Uterus (tissue), 4 donors: ENCODE data around the gene PLOD2. TPM values are rescaled to one million over a fixed set of nuclear protein-coding genes. Genes with fewer than 3 reads are reported as not detected.

Source experiments
- DNase-seq, 2 donors: peaks; one replicate each; pipeline ENCODE4 v3.0.0-alpha.2; 2019 to 2020
- H3K27ac ChIP-seq, 2 donors: fragments of 200-600 bp; sonication (generic); 1 replicate in 1 of 2; 2 replicates in 1 of 2; pipeline ENCODE4 v1.5.1; 2016 to 2018
- H3K27me3 ChIP-seq, 2 donors: fragments of 200-600 bp; sonication (generic); one replicate each; pipeline ENCODE4 v1.5.1; 2018 to 2019; ENCODE audit warnings: control low read depth in 1 of 2
- H3K36me3 ChIP-seq, 2 donors: fragments of 200-600 bp; sonication (generic); one replicate each; pipeline ENCODE4 v1.5.1; 2019; ENCODE audit warnings: control low read depth in 1 of 2
- H3K4me1 ChIP-seq, 2 donors: fragments of 200-600 bp; sonication (generic); one replicate each; pipeline ENCODE4 v1.5.1; 2018 to 2019; ENCODE audit warnings: control low read depth in 1 of 2
- H3K4me3 ChIP-seq, 2 donors: fragments of 200-600 bp; sonication (generic); 1 replicate in 1 of 2; 2 replicates in 1 of 2; pipeline ENCODE4 v1.5.1; 2018 to 2019; ENCODE audit warnings: mild to moderate bottlenecking in 1 of 2
- H3K9me3 ChIP-seq, 2 donors: fragments of 200-600 bp; sonication (generic); one replicate each; pipeline ENCODE4 v1.5.1; 2019; ENCODE audit warnings: control low read depth in 1 of 2
- CTCF ChIP-seq, 4 experiments: fragments of 200-600 bp in 2 of 4; fragments of 450-650 bp in 2 of 4; sonication (generic) in 2 of 4; IDR thresholded peaks; one replicate each; pipeline ENCODE4 v1.5.1; 2016 to 2019; ENCODE audit warnings: antibody characterized with exemption in 4 of 4, mild to moderate bottlenecking in 2 of 4, moderate library complexity in 1 of 4
- POLR2A ChIP-seq, 2 donors: fragments of 450-650 bp; IDR thresholded peaks; one replicate each; pipeline ENCODE4 v1.6.1; 2016; ENCODE audit warnings: antibody characterized with exemption in 2 of 2, mild to moderate bottlenecking in 1 of 2, moderate library complexity in 1 of 2
- intact Hi-C: fragments of 100-400 bp; cut with DNase I; formaldehyde crosslinking; loops from one replicate; pipeline ENCODE4 v1.15.1; 2023; ENCODE audit warnings: low total_unique reads
- total RNA-seq, 4 donors: library from RNA; depleted of rRNA in 3 of 4; stranded (reverse); fragments of >200 nt in 3 of 4; gene quantifications; one replicate each; pipeline versions ENCODE4 v1.1.0 to v1.2.4, GENCODE V29; 2014 to 2023
- donor health status: DM: yes; HTN: yes; CAD: no.

PLOD2 gene
- 10 to 100 TPM; 23.5 to 83.2 (median 45.7) TPM for total RNA-seq

GRCh38 chr3:146160964-146161662 is at the start of gene PLOD2:
TSS of gene PLOD2 (minus strand) at chr3:146161184. CDS start at chr3:146160989, 195 bp downstream.
- Histone ChIP-seq H3K9me3 (no peaks in the 10 kb centered on the region), H3K27ac (peak within 1 kb of the TSS; percentile 97), H3K4me1 (peaks cover 0 to 5% of the 10 kb centered on the region in 2 donors), H3K36me3 (no peaks in the 10 kb centered on the region), H3K4me3 (peak within 1 kb of the TSS; percentile 65 to 79), H3K27me3 (no peaks in the 10 kb centered on the region)
- TF ChIP-seq POLR2A (IDR thresholded peaks at IDR 0.05) (peak; percentile 66 to 88), CTCF (IDR thresholded peaks at IDR 0.05) (peak in 1 of 4 experiments; percentile 3)
- DNase-seq, result peak; percentile 77 to 78
- intact Hi-C loops, result no loop called here

- Histone ChIP-seq H3K4me3 (no peak overlapping the region), H3K9me3 (no peaks in the 10 kb centered on the region), H3K27me3 (no peaks in the 10 kb centered on the region), H3K27ac (no peak overlapping the region), H3K36me3 (no peaks in the 10 kb centered on the region), H3K4me1 (no peaks in the 10 kb centered on the region)
- TF ChIP-seq POLR2A (IDR thresholded peaks at IDR 0.05) (no peak), CTCF (IDR thresholded peaks at IDR 0.05) (no peak)
- no peak for DNase-seq
- intact Hi-C loops, result no loop called here
Measured at GRCh38 chr3:146209371-146209770, 48.4 kb upstream of the PLOD2 start.

GRCh38 chr3:146203776-146204175 is 42.8 kb upstream of the PLOD2 start:
- intact Hi-C loops, result no loop called here
- DNase-seq, result no peak
- Histone ChIP-seq H3K4me3 (no peak overlapping the region), H3K27ac (no peak overlapping the region), H3K36me3 (no peaks in the 10 kb centered on the region), H3K27me3 (no peaks in the 10 kb centered on the region), H3K4me1 (no peaks in the 10 kb centered on the region), H3K9me3 (no peaks in the 10 kb centered on the region)
- TF ChIP-seq CTCF (IDR thresholded peaks at IDR 0.05), result no peak
- no peak for TF ChIP-seq POLR2A (IDR thresholded peaks at IDR 0.05)

- TF ChIP-seq POLR2A (IDR thresholded peaks at IDR 0.05) (no peak), CTCF (IDR thresholded peaks at IDR 0.05) (no peak)
- Histone ChIP-seq H3K27me3 (no peaks in the 10 kb centered on the region), H3K36me3 (no peaks in the 10 kb centered on the region), H3K4me1 (no peaks in the 10 kb centered on the region), H3K9me3 (no peaks in the 10 kb centered on the region), H3K4me3 (no peak overlapping the region), H3K27ac (no peak overlapping the region)
- intact Hi-C loops, result no loop called here
- DNase-seq, result no peak
Measured at GRCh38 chr3:146200461-146201220, 39.7 kb upstream of the PLOD2 start.

- no peaks in the 10 kb centered on the region for H3K36me3 ChIP-seq
- H3K4me1 ChIP-seq, result no peaks in the 10 kb centered on the region
- no peaks in the 10 kb centered on the region for H3K27me3 ChIP-seq
- H3K9me3 ChIP-seq, result no peaks in the 10 kb centered on the region
- no peak overlapping the region for H3K4me3 ChIP-seq
- intact Hi-C loops, result no loop called here
- TF ChIP-seq POLR2A (IDR thresholded peaks at IDR 0.05), result no peak
- TF ChIP-seq CTCF (IDR thresholded peaks at IDR 0.05), result no peak
- H3K27ac ChIP-seq, result no peak overlapping the region
- DNase-seq, result no peak
Measured at GRCh38 chr3:146199762-146200161, 38.8 kb upstream of the PLOD2 start.
